ENCODE results near the gene TEX9. TPM values are rescaled to one million over a fixed set of nuclear protein-coding genes. Genes with fewer than 3 reads are reported as not detected.
"Not testable (repeated sequence)": the region's sequence is repeated elsewhere in the genome, so short reads cannot be mapped to it uniquely, and the experiment has no call there.

The TEX9 gene
- total RNA-seq, 1 donor from 2014 or later = 0.35 TPM

GRCh38 chr15:56383010-56383409 is 17.8 kb downstream of the TEX9 start:
- Mint-ChIP-seq H3K27me3 (peaks cover 3% of the 10 kb centered on the region), H3K9me3 (peaks cover 3% of the 10 kb centered on the region), H3K36me3 (ENCODE audit: low read depth) (no peaks in the 10 kb centered on the region), H3K4me3 (no peak overlapping the region), H3K27ac (no peak overlapping the region), H3K4me1 (no peaks in the 10 kb centered on the region)
- intact Hi-C loops (cut with micrococcal nuclease) = no loop called here
- no peak for DNase-seq

- no peak overlapping the region for H3K27ac Mint-ChIP-seq
- no peaks in the 10 kb centered on the region for H3K9me3 Mint-ChIP-seq
- DNase-seq = no peak
- no peak overlapping the region for H3K4me3 Mint-ChIP-seq
- no peaks in the 10 kb centered on the region for H3K4me1 Mint-ChIP-seq
- intact Hi-C loops (cut with micrococcal nuclease) = no loop called here
- H3K27me3 Mint-ChIP-seq = no peaks in the 10 kb centered on the region
- H3K36me3 Mint-ChIP-seq (ENCODE audit: low read depth) = no peaks in the 10 kb centered on the region
Measured at GRCh38 chr15:56385908-56386307, 20.7 kb downstream of the TEX9 start.

DNA sequence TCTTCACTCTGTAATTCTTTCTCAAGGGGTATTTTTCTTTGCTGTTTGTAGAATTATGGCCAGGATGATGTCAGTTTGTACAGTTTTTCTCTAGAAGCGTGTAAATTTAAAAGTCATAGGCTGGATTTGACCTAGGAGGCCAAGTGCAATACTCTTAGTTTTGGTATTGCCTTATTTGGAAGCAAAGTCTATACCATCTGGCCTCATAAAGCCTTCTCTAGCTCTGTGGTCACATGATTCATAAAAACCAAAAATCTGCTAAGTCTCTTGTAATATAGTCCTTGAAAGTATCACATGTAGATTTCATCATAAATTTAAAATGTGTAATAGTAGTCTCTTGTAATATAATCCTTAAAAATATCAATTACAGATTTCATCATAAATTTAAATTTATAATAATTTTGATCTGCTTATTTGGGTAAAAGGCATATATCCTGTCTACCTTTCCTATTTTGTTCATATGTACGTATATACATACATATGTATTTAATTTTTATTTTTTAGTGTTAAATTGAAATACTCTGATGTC is 25.6 kb downstream of the TEX9 start:
- H3K36me3 Mint-ChIP-seq (ENCODE audit: low read depth) = no peaks in the 10 kb centered on the region
- intact Hi-C loops (cut with micrococcal nuclease) = no loop called here
- no peak overlapping the region for H3K4me3 Mint-ChIP-seq
- no peaks in the 10 kb centered on the region for H3K4me1 Mint-ChIP-seq
- no peaks in the 10 kb centered on the region for H3K27me3 Mint-ChIP-seq
- no peak for DNase-seq
- H3K27ac Mint-ChIP-seq = no peak overlapping the region
- H3K9me3 Mint-ChIP-seq = no peaks in the 10 kb centered on the region

DNA sequence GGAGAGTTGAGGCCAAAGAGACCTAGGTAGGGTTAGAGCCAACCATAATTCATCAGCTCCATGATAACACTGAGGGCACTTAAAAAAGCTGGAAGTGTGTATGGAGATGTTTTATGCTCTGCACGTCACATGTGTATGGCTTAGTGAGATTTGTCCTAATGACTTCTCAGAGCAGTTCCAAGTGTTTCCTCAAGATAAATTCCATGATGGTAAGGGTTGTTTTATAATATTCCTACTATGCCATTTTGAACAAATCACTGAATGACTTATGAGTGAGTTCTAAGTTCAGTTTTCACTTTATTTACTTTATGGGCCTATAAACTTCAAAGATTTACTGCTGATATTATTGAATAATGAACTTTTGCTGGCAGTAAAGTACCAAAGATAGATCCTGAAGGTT is 28.1 kb downstream of the TEX9 start:
- intact Hi-C loops (cut with micrococcal nuclease) = no loop called here
- no peak overlapping the region for H3K4me3 Mint-ChIP-seq
- no peaks in the 10 kb centered on the region for H3K9me3 Mint-ChIP-seq
- no peak overlapping the region for H3K27ac Mint-ChIP-seq
- no peaks in the 10 kb centered on the region for H3K36me3 Mint-ChIP-seq (ENCODE audit: low read depth)
- H3K27me3 Mint-ChIP-seq = no peaks in the 10 kb centered on the region
- no peak for DNase-seq
- no peaks in the 10 kb centered on the region for H3K4me1 Mint-ChIP-seq

DNA sequence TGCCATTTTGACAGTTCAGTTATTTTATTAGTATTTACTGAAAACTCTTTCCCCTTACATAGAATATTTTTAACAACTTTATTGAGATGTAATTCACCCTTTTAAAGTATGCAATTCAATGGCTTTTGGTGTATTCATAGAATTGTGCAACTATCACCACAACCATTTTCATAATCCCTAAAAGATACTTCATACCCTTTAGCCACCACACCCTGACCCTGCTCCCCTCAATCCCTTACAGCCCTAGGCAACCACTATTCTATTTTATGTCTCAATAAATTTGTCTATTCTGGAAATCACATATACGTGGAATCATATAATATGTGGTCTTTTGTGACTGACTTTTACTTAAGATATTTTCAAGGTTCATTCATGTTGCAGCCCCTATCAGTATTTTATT is 29.7 kb downstream of the TEX9 start:
- no peak overlapping the region for H3K4me3 Mint-ChIP-seq
- no peaks in the 10 kb centered on the region for H3K9me3 Mint-ChIP-seq
- no peaks in the 10 kb centered on the region for H3K36me3 Mint-ChIP-seq (ENCODE audit: low read depth)
- DNase-seq = no peak
- intact Hi-C loops (cut with micrococcal nuclease) = no loop called here
- H3K4me1 Mint-ChIP-seq = no peaks in the 10 kb centered on the region
- no peaks in the 10 kb centered on the region for H3K27me3 Mint-ChIP-seq
- no peak overlapping the region for H3K27ac Mint-ChIP-seq

- H3K4me1 Mint-ChIP-seq; H3K27me3 Mint-ChIP-seq; H3K4me3 Mint-ChIP-seq; H3K9me3 Mint-ChIP-seq; DNase-seq; H3K27ac Mint-ChIP-seq; H3K36me3 Mint-ChIP-seq (ENCODE audit: low read depth); intact Hi-C loops (cut with micrococcal nuclease): not testable (repeated sequence)
Measured at GRCh38 chr15:56397325-56397724, 32.1 kb downstream of the TEX9 start.

DNA sequence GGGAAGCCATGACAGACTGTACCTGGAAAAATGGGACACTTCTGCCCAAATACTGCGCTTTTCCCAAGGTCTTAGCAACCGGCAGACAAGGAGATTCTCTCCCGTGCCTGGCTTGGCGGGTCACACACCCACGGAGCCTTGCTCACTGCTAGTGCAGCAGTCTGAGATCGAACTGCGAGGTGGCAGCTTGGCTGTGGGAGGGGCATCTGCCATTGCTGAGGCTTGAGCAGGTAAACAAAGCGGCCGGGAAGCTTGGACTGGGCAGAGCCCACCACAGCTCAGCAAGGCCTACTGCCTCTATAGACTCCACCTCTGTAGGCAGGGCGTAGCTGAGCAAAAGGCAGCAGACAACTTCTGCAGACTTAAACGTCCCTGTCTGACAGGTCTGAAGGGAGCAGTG is 34.0 kb downstream of the TEX9 start:
- H3K36me3 Mint-ChIP-seq (ENCODE audit: low read depth); DNase-seq; H3K4me1 Mint-ChIP-seq; H3K27me3 Mint-ChIP-seq; H3K4me3 Mint-ChIP-seq; H3K27ac Mint-ChIP-seq; H3K9me3 Mint-ChIP-seq; intact Hi-C loops (cut with micrococcal nuclease): not testable (repeated sequence)

- DNase-seq = no peak
- H3K9me3 Mint-ChIP-seq = no peaks in the 10 kb centered on the region
- H3K27ac Mint-ChIP-seq = no peak overlapping the region
- H3K36me3 Mint-ChIP-seq (ENCODE audit: low read depth) = no peaks in the 10 kb centered on the region
- intact Hi-C loops (cut with micrococcal nuclease) = no loop called here
- H3K4me3 Mint-ChIP-seq = no peak overlapping the region
- no peaks in the 10 kb centered on the region for H3K27me3 Mint-ChIP-seq
- no peaks in the 10 kb centered on the region for H3K4me1 Mint-ChIP-seq
Measured at GRCh38 chr15:56410721-56411120, 45.5 kb downstream of the TEX9 start.

GRCh38 chr15:56411122-56411749 is 46.0 kb downstream of the TEX9 start:
- no peaks in the 10 kb centered on the region for H3K9me3 Mint-ChIP-seq
- intact Hi-C loops (cut with micrococcal nuclease) = no loop called here

DNA sequence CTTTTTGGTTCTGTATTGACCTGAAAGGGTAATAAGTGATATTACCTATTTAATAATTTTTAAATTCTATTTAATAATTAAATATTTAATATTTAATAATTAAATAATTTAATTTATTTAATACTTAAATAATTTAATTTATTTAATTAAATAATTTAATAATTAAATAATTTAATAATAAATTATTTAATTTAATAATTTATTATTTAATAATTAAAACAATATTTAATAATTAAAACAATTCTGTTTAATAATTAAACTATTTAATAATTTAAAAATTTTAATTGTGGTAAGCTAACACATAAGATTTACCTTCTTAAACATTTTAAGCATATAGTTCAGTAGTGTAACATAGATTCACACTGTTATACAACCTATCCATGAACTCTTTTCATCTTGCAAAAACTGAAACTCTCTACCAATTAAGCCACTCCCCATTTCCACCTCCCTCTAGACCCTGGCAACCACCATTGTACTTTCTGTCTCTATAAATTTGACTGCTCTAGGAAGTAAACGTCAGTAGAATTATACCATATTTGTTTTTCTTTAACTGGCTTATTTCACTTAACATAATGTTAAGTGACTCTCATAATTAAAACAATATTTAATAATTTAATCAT is 48.0 kb downstream of the TEX9 start:
- peaks cover 12% of the 10 kb centered on the region for H3K9me3 Mint-ChIP-seq
- H3K36me3 Mint-ChIP-seq (ENCODE audit: low read depth); DNase-seq; intact Hi-C loops (cut with micrococcal nuclease); H3K4me3 Mint-ChIP-seq; H3K27ac Mint-ChIP-seq; H3K27me3 Mint-ChIP-seq; H3K4me1 Mint-ChIP-seq: not testable (repeated sequence)

More at GRCh38 chr15:56411122-56411749, 46.0 kb downstream of the TEX9 start:
- Mint-ChIP-seq H3K27ac (no peak overlapping the region), H3K4me3 (no peak overlapping the region), H3K36me3 (ENCODE audit: low read depth) (no peaks in the 10 kb centered on the region), H3K27me3 (no peaks in the 10 kb centered on the region), H3K4me1 (no peaks in the 10 kb centered on the region)
- DNase-seq = no peak

GRCh38 chr15:56425276-56425675 is 60.0 kb downstream of the TEX9 start:
- intact Hi-C loops (cut with micrococcal nuclease) = no loop called here
- DNase-seq = no peak
- Mint-ChIP-seq H3K4me1 (no peaks in the 10 kb centered on the region), H3K27me3 (peaks cover 1% of the 10 kb centered on the region), H3K4me3 (no peak overlapping the region), H3K36me3 (ENCODE audit: low read depth) (no peaks in the 10 kb centered on the region), H3K9me3 (no peaks in the 10 kb centered on the region), H3K27ac (no peak overlapping the region)

- Mint-ChIP-seq H3K9me3 (no peaks in the 10 kb centered on the region), H3K27me3 (peaks cover 1% of the 10 kb centered on the region), H3K27ac (no peak overlapping the region), H3K36me3 (ENCODE audit: low read depth) (no peaks in the 10 kb centered on the region), H3K4me3 (no peak overlapping the region), H3K4me1 (no peaks in the 10 kb centered on the region)
- intact Hi-C loops (cut with micrococcal nuclease) = no loop called here
- no peak for DNase-seq
Measured at GRCh38 chr15:56425976-56426375, 60.8 kb downstream of the TEX9 start.

DNA sequence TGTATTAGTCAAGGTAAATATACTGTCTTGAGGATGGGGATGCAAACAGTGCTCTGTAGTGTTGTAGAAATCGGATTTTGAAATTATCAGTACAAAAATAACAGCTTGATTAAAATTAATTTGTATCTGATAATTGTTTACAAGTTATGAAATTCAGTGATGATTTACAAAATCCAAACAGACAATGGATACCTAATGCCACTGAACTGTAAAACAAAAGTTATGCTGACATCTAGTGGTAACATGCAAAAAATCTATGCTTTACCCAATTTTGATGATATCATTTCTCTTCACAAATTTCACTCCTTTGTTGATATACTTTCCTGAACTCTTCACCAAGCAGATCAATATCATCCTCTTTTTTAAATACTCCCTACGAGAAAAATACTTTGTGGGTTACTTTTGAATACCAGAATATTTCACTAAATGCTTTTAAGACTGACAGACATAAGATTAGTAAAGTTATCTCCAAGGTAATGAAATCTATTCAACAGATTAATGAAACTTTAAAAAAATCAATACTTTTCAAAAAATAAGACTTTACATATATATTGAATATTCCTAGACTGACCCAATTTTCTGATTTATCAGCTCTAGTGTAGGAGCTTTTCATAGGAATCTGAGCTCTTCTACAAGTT is 63.7 kb downstream of the TEX9 start:
- H3K27ac Mint-ChIP-seq = no peak overlapping the region
- DNase-seq = no peak
- intact Hi-C loops (cut with micrococcal nuclease) = loop anchor here (1.0 kb wide), 1 partner anchor 183 kb away; no protein-coding TSS in a partner anchor
- H3K4me3 Mint-ChIP-seq = no peak overlapping the region
- no peaks in the 10 kb centered on the region for H3K4me1 Mint-ChIP-seq
- no peaks in the 10 kb centered on the region for H3K36me3 Mint-ChIP-seq (ENCODE audit: low read depth)
- H3K9me3 Mint-ChIP-seq = no peaks in the 10 kb centered on the region
- peaks cover 2% of the 10 kb centered on the region for H3K27me3 Mint-ChIP-seq

DNA sequence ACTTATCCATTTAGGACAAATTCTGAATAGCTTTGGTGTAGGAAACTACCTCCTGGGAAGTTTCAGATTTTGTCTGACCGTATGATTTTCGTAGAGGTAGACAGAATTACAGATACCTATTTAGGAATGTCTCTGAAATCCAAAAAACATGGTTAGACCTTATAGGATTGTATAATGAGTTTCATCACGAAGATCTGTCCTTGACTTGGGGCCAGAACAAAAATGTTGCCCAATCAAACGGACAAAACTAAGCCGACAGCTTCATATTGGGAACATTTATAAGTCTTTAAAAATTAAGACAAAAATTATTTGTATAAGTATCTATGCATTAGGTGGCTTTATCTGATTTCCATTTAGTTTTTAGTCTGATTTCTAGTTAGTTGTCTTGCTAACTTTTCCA is 67.1 kb downstream of the TEX9 start:
- Mint-ChIP-seq H3K27ac (no peak overlapping the region), H3K36me3 (ENCODE audit: low read depth) (no peaks in the 10 kb centered on the region), H3K9me3 (no peaks in the 10 kb centered on the region), H3K4me3 (no peak overlapping the region), H3K4me1 (no peaks in the 10 kb centered on the region), H3K27me3 (peaks cover 16% of the 10 kb centered on the region)
- intact Hi-C loops (cut with micrococcal nuclease) = no loop called here
- DNase-seq = no peak

All from activated CD4-positive, alpha-beta T cell treated with anti-CD3 and anti-CD28 coated beads, Interleukin-2, amount 10 ng/mL, durations not matched to agents 24 days and 14 days (primary cell).